Adipocyte (in vitro differentiated cells): Measurements from ENCODE around the gene KIAA0040.
"Not testable (repeated sequence)": the region's sequence is repeated elsewhere in the genome, so short reads cannot be mapped to it uniquely, and the experiment has no call there.

Experiments
- DNase-seq: peaks from one replicate; pipeline ENCODE4 v3.0.0-alpha.2; 2015; ENCODE audit warnings: low read depth
- H3K27me3 ChIP-seq: replicated peaks from 2 replicates; pipeline ENCODE4 v1.7.0; 2013; ENCODE audit warnings: mild to moderate bottlenecking, low read length, moderate library complexity; ENCODE audit not compliant: control insufficient read depth, insufficient read depth
- H3K36me3 ChIP-seq: 2 replicates; pipeline ENCODE4 v1.7.0; 2013; ENCODE audit warnings: low read length, mild to moderate bottlenecking, moderate library complexity; ENCODE audit not compliant: control insufficient read depth, insufficient read depth, severe bottlenecking
- H3K4me1 ChIP-seq: 2 replicates; pipeline ENCODE4 v1.7.0; 2013; ENCODE audit warnings: mild to moderate bottlenecking, low read length, moderate library complexity; ENCODE audit not compliant: control insufficient read depth, insufficient read depth
- H3K4me3 ChIP-seq: 2 replicates; pipeline ENCODE4 v1.7.0; 2013; ENCODE audit warnings: mild to moderate bottlenecking, low read length, moderate library complexity
- H3K9ac ChIP-seq: 2 replicates; pipeline ENCODE4 v1.7.0; 2013; ENCODE audit warnings: mild to moderate bottlenecking, low read length, moderate library complexity
- H3K9me3 ChIP-seq: 2 replicates; pipeline ENCODE4 v1.7.0; 2013; ENCODE audit warnings: mild to moderate bottlenecking, low read length, moderate library complexity; ENCODE audit not compliant: control insufficient read depth

KIAA0040 gene

GRCh38 chr1:175120511-175120910, 72.1 kb downstream of the KIAA0040 start:
- H3K36me3 ChIP-seq: no peaks in the 10 kb centered on the region
- H3K27me3 ChIP-seq: no peaks in the 10 kb centered on the region
- H3K9ac ChIP-seq: no peak overlapping the region
- H3K9me3 ChIP-seq: no peaks in the 10 kb centered on the region
- DNase-seq: no peak
- H3K4me1 ChIP-seq: peaks cover 13% of the 10 kb centered on the region
- no peak overlapping the region for H3K4me3 ChIP-seq

GRCh38 chr1:175118375-175119367, 73.9 kb downstream of the KIAA0040 start:
- Histone ChIP-seq H3K9me3 (peaks cover 7% of the 10 kb centered on the region), H3K27me3 (no peaks in the 10 kb centered on the region), H3K9ac (no peak overlapping the region), H3K4me3 (no peak overlapping the region), H3K36me3 (no peaks in the 10 kb centered on the region), H3K4me1 (peaks cover 10% of the 10 kb centered on the region)
- DNase-seq: no peak

GRCh38 chr1:175116903-175117302, 75.7 kb downstream of the KIAA0040 start:
- no peak overlapping the region for H3K4me3 ChIP-seq
- no peaks in the 10 kb centered on the region for H3K36me3 ChIP-seq
- H3K27me3 ChIP-seq: no peaks in the 10 kb centered on the region
- H3K9ac ChIP-seq: no peak overlapping the region
- H3K9me3 ChIP-seq: peaks cover 17% of the 10 kb centered on the region
- no peak for DNase-seq
- H3K4me1 ChIP-seq: peaks cover 10% of the 10 kb centered on the region

- Histone ChIP-seq H3K36me3 (no peaks in the 10 kb centered on the region), H3K9me3 (peaks cover 17% of the 10 kb centered on the region), H3K4me1 (peaks cover 10% of the 10 kb centered on the region), H3K27me3 (no peaks in the 10 kb centered on the region), H3K9ac (no peak overlapping the region), H3K4me3 (no peak overlapping the region)
- DNase-seq: no peak
Observed at GRCh38 chr1:175116210-175116798, 76.3 kb downstream of the KIAA0040 start.

GRCh38 chr1:175114996-175115395, 77.6 kb downstream of the KIAA0040 start:
- H3K36me3 ChIP-seq: no peaks in the 10 kb centered on the region
- DNase-seq: no peak
- H3K9me3 ChIP-seq: peaks cover 17% of the 10 kb centered on the region
- H3K4me3 ChIP-seq: no peak overlapping the region
- H3K27me3 ChIP-seq: no peaks in the 10 kb centered on the region
- peak overlapping the region; percentile 32 for H3K9ac ChIP-seq
- peaks cover 10% of the 10 kb centered on the region for H3K4me1 ChIP-seq

GRCh38 chr1:175108331-175108820, 84.2 kb downstream of the KIAA0040 start:
- not testable (repeated sequence) for H3K36me3 ChIP-seq, H3K4me1 ChIP-seq, DNase-seq, H3K9ac ChIP-seq, H3K4me3 ChIP-seq, H3K27me3 ChIP-seq, H3K9me3 ChIP-seq
